Suprapubic skin (tissue), 3 donors: Measurements from ENCODE around the gene CCSAP.

ENCODE experiments used
- POLR2A ChIP-seq, 2 donors: fragments of 450-650 bp; IDR thresholded peaks; one replicate each; pipeline ENCODE4 v1.6.1; 2017; ENCODE audit warnings: antibody characterized with exemption in 2 of 2, mild to moderate bottlenecking in 2 of 2, moderate library complexity in 2 of 2
- TF ChIP-seq, protein P1 (sequence below), 2 donors: fragments of 200-600 bp in 1 of 2; fragments of 450-650 bp in 1 of 2; sonication (generic) in 1 of 2; IDR thresholded peaks; one replicate each; pipeline ENCODE4 v1.5.1; 2016 to 2019; ENCODE audit warnings: antibody characterized with exemption in 2 of 2, mild to moderate bottlenecking in 1 of 2, moderate library complexity in 1 of 2

- TF ChIP-seq, protein P1, sequence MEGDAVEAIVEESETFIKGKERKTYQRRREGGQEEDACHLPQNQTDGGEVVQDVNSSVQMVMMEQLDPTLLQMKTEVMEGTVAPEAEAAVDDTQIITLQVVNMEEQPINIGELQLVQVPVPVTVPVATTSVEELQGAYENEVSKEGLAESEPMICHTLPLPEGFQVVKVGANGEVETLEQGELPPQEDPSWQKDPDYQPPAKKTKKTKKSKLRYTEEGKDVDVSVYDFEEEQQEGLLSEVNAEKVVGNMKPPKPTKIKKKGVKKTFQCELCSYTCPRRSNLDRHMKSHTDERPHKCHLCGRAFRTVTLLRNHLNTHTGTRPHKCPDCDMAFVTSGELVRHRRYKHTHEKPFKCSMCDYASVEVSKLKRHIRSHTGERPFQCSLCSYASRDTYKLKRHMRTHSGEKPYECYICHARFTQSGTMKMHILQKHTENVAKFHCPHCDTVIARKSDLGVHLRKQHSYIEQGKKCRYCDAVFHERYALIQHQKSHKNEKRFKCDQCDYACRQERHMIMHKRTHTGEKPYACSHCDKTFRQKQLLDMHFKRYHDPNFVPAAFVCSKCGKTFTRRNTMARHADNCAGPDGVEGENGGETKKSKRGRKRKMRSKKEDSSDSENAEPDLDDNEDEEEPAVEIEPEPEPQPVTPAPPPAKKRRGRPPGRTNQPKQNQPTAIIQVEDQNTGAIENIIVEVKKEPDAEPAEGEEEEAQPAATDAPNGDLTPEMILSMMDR (IDR thresholded peaks at IDR 0.05) = no peak
- TF ChIP-seq POLR2A (IDR thresholded peaks at IDR 0.05) = no peak
Observed at GRCh38 chr1:229275005-229275404, 67.8 kb downstream of the CCSAP start.
